ENCODE data around the gene SETDB1.

SETDB1 gene

GRCh38 chr1:151001602-151002001, 75.4 kb downstream of the SETDB1 start:
- no peak overlapping the region for H3K4me3 ChIP-seq (ENCODE audit: low read depth, low read length)

DNA sequence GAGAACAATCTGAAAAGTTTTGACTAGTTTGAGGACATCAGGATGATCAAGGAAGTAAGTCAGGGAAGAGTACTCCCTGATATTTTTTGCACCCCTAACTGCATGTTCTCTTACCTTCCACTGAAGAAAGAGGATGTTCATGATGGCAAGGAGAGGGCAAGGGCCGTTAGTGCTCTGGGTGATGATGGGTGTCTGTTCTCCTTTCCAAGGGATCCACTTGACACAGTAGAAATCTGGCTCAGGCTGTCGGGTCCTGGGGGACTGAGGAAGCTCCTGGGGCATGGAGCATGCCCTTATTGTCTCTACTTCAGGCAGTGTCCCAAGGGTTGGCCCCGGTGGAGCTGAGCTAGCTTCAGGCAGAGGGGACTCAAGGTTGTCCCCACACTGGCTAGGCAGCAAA, 75.9 kb downstream of the SETDB1 start:
- no peak overlapping the region for H3K4me3 ChIP-seq (ENCODE audit: low read depth, low read length)

DNA sequence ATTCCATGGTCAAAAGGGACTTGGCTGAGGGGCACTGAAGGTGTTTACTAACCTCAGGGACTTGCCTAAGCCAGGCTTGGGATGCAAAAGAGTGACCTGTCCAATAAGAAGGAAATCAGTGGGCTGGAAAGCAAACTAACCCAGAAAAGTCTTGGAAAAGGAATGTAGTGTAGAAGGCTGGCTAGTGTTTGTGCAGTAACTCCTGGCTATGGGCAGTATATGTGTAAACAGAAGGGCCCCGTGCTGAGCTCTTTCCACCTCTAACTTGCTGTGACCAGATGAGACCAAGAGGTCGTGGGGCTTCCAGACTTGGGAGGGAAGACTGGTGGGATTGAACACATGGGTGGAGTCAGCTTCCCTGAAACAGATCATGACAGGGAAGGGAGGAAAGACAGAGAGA, 76.4 kb downstream of the SETDB1 start:
- no peak overlapping the region for H3K4me3 ChIP-seq (ENCODE audit: low read depth, low read length)

DNA sequence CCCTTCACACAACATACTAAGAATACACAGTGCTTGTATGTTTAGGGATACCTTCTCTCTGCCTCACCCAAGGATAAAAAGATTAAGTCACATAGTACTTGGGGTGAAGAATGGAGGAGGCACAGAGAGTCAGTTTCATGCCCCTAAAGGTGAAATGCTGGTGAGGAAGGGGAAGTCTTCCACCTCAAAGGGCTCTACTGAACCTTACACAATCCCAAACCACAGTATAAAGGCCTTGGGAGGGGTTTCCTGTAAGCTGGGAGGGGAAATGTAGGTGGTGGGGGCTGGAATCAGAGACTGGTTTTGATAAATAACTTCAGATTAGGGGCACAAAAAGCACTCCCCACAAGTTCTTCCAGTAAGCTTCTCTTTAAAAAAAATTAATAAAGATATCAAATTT, 77.0 kb downstream of the SETDB1 start:
- H3K4me3 ChIP-seq (ENCODE audit: low read depth, low read length): no peak overlapping the region

DNA sequence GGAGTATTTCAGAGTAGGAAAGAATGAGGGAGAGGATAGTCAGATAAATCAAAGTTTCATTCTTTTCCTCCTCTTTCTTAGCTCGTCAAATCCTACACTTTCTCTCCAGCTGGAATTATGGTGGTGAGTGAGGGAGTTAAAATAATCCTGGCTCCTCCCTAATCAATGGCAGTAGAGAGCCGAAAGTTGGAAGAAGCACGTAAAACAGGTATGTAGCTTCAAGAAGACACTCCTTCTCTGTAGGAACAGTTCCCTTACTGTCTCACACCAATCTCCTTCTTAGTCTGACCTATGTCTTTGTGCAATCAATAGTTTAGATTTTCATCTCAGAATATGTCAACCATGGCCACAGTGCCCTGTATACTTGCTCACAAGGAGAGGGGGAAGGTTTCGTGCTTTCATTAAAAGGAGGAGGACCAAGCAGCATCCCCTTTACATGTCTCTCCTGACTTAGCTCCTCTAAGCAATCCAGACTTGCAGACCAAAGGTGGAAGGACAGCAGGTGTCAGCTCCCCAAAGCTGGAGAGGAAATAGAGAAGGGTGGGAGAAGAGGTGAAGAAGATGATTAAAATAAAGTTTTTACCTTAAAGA, 79.7 kb downstream of the SETDB1 start:
- H3K4me3 ChIP-seq (ENCODE audit: low read depth, low read length): peak overlapping the region; percentile 30

- H3K4me3 ChIP-seq (ENCODE audit: low read depth, low read length): peak within 1 kb of the TSS; percentile 30
Observed at GRCh38 chr1:151006327-151007052, 80.3 kb downstream of the SETDB1 start, which contains the start of gene MINDY1. Gene MINDY1, minus strand, starts transcription at chr1:151006902. Its CDS starts 4,285 bp downstream, at chr1:151002617.

GRCh38 chr1:151007853-151008243, 81.7 kb downstream of the SETDB1 start:
- H3K4me3 ChIP-seq (ENCODE audit: low read depth, low read length): no peak overlapping the region

DNA sequence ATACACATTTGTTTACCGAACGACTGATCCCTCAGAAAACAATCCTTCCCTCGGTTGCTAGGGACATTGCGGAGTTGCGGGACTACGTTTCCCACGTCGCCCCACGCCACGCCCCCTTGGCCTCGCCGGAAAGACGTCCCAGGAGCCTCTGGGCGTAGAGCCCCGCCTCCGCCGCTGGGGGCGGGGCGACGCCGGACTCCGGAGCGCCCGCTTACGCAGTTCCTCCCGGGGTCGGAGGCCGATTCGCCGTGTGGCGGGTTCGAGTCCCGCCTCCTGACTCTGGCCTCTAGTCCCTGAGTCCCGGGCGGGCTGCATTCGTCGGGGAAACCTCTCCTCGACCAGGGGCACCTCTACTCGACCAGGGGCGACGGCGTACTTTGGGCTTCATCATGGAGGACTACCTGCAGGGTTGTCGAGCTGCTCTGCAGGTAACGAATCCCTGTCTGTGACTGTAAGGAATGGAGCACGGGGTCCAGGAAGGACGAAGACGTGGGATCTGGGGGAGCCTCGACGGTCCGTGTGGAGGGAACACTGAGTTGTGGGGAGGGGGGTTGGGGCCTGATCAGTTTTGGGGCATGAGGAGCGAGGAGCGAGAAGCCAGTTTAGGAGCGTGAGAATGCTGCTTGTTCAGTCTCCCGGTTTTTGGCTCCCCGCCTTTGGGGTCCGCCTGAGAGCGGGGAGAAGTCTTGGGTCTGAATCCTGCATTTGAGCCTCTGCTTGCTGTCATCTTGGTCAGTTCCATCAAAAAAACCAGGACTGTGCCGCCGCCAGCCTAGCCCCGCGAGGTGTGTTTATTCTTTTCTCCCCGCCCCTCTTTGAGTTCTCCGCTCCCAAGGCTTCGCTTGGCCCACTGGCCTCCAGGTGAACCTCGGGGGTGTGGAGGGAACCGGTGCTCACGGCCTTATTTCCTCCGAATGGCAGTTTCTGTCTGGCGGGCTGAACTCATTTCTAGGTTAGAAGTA, 82.4 kb downstream of the SETDB1 start, which contains the start of gene PRUNE1:
TSS of gene PRUNE1 (plus strand) at position 206 of the 962 bp plus-strand sequence. CDS start at position 390, 184 bp downstream.
- H3K4me3 ChIP-seq (ENCODE audit: low read depth, low read length): peak within 1 kb of the TSS; percentile 88

- H3K4me3 ChIP-seq (ENCODE audit: low read depth, low read length): peak overlapping the region; percentile 88
Observed at GRCh38 chr1:151009206-151009587, 83.0 kb downstream of the SETDB1 start.

DNA sequence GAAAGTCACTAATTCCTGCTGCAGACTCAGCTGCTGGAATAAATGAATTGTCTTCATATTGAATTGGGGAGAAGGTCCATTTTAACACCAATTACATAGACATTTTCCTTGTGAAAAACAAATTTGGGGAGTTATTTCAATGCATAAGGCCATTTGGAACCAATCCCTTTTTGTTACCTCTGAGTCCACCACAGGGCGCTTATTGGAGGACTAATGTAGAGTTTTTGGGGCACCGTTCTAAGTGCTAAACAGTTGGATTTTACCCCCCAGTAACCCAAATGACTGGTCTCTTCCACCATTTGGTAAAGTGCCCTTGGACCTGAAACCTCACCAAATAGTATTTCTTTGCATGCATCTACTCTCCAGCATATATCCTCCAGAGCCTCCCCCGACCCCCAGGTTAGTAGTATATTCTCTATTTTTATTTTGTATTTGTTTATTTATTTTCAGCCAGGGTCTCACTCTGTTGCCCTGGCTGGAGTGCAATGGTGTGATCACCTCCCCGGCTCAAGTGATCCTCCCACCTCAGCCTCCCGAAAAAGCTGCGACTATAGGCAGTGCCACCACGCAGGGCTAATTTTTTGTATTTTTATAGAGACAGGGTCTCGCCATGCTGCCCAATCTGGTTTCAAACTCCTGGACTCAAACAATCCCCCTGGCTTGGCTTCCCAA, 83.6 kb downstream of the SETDB1 start:
- no peak overlapping the region for H3K4me3 ChIP-seq (ENCODE audit: low read depth, low read length)

DNA sequence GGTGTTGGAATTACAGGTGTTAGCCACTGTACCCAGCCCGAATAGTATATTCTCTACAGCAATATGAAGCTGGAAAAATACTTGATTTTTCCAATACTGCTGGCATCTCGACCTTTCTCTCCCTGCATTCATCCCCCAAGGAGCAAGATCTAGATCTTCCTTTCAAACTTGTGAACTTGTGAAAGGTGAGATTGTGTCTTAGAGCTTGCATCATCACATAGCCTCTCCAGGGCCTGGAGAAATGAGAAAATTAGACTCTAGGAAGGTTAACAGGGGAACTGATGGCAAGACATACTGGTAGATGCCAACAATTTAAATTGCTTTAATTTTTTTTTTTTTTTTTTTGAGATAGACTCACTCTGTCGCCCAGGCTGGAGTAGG, 84.2 kb downstream of the SETDB1 start:
- H3K4me3 ChIP-seq (ENCODE audit: low read depth, low read length): no peak overlapping the region

DNA sequence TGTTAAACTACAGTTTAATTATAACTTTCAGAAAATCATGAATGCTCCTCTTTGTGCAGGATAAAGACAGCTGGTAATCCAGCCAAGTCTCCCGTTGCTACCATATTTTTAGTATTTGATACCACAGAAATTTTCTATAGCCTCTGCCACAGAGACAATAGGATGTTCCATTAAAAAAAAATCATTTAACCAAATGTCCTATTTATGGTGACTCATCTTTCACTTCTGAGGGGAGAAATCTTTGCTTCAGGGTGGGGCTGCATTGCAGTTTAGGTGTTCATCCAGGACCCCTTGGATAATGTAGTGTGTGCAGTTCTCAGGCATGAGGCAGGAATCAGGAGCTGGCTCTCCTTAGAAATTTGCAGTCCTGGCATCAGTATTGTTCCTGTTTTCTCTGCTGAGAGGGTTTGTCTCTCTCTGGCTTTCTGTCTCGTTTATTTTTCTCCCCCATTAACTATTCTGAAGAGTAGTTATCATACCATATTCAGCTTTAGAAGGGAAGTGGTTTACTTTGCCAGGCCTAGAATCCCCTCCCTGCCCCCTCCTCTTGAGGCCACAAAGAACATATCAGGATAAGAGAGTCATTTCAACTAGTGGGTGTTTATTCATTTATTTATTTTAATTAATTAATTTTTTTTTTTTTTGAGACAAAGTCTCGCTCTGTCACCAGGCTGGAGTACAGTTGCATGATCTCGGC, 85.1 kb downstream of the SETDB1 start:
- H3K4me3 ChIP-seq (ENCODE audit: low read depth, low read length): no peak overlapping the region

DNA sequence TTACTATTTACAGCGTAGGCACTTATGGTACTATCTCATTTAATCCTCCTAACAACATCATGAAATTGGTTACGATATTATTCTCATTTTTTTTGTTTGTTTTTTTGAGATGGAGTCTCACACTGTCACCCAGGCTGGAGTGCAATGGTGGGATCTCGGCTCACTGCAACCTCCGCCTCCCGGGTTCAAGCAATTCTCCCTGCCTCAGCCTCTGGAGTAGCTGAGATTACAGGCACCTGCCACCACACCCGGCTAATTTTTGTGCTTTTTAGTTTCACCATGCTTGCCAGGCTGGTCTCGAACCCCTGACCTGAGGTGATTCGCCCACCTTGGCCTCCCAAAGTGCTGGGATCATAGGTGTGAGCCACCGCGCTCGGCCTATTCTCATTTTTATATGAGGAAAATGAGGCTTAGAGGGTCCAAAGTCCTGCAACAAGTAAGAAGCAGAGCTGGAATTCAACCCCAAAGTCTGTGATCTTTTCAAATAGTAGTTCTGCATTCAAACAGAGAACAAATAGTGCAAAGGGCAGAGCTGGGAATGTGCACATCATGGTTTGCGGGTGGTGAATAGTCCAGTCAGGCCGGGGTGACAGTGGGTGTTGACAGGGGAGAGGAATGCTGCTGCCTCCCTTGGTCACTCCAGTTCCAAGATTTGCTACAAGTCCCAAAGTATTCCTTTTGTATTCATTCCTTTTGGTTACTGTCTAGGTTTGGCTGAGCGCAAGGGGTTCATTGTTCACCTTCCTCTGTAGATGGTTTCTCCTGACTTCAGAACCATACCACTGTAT, 86.7 kb downstream of the SETDB1 start:
- H3K4me3 ChIP-seq (ENCODE audit: low read depth, low read length): no peak overlapping the region

- no peak overlapping the region for H3K4me3 ChIP-seq (ENCODE audit: low read depth, low read length)
Observed at GRCh38 chr1:151013518-151013917, 87.4 kb downstream of the SETDB1 start.

All from iPS-11a (cell line).